Stomach (tissue), 4 donors: Measurements from ENCODE around the gene RAB8A.

Source experiments
- EP300 ChIP-seq: sonication (generic); formaldehyde crosslinking; IDR thresholded peaks from one replicate; pipeline ENCODE4 v1.6.1; 2017; ENCODE audit warnings: antibody characterized with exemption
- POLR2A ChIP-seq, 4 donors: fragments of 450-650 bp; IDR thresholded peaks; one replicate each; pipeline ENCODE4 v1.6.1; 2016; ENCODE audit warnings: antibody characterized with exemption in 4 of 4, control low read depth in 2 of 4, mild to moderate bottlenecking in 1 of 4, moderate library complexity in 1 of 4
- POLR2AphosphoS5 ChIP-seq, 3 donors: sonication (generic); formaldehyde crosslinking; IDR thresholded peaks; one replicate each; pipeline ENCODE4 v1.6.1; 2016; ENCODE audit warnings: antibody characterized with exemption in 3 of 3
- TF ChIP-seq, protein P1 (sequence below), 7 experiments: fragments of 450-650 bp in 4 of 7; fragments of 200-600 bp in 3 of 7; sonication (generic) in 3 of 7; IDR thresholded peaks; one replicate each; pipeline ENCODE4 v1.5.1; 2016 to 2019; ENCODE audit warnings: antibody characterized with exemption in 7 of 7, control low read depth in 2 of 7, mild to moderate bottlenecking in 1 of 7

DNA sequence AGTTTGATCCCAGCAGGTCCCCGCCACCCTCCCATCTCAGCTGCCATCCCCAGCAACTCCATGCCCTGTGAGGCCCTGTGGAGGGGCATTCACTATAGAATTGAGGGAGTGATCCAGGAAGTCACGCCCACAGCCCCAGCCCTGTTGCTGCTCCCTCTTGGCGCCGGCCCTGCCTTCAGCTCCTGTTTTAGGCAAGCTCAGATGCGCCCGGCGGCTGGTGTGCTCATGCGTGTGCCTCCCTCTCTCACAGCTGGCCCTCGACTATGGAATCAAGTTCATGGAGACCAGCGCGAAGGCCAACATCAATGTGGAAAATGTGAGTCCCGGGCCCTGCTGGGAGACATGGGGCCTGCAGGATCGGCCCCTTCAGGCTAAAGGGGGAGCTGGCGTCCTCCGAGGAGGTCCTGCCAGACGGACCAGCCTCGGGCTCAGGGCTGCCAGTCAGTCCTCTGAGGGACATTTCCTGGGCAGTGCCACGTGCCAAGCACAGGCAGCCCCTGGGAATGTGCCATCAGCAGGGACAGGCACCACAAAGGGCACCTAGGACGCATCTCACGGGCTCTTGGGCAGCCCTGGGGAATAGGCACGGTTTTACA lies 16.2 kb downstream of the RAB8A start:
- TF ChIP-seq EP300, result no peak
- TF ChIP-seq, protein P1, sequence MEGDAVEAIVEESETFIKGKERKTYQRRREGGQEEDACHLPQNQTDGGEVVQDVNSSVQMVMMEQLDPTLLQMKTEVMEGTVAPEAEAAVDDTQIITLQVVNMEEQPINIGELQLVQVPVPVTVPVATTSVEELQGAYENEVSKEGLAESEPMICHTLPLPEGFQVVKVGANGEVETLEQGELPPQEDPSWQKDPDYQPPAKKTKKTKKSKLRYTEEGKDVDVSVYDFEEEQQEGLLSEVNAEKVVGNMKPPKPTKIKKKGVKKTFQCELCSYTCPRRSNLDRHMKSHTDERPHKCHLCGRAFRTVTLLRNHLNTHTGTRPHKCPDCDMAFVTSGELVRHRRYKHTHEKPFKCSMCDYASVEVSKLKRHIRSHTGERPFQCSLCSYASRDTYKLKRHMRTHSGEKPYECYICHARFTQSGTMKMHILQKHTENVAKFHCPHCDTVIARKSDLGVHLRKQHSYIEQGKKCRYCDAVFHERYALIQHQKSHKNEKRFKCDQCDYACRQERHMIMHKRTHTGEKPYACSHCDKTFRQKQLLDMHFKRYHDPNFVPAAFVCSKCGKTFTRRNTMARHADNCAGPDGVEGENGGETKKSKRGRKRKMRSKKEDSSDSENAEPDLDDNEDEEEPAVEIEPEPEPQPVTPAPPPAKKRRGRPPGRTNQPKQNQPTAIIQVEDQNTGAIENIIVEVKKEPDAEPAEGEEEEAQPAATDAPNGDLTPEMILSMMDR (IDR thresholded peaks at IDR 0.05), result no peak
- TF ChIP-seq POLR2AphosphoS5 (IDR thresholded peaks at IDR 0.05), result no peak
- TF ChIP-seq POLR2A (IDR thresholded peaks at IDR 0.05), result no peak
